Measurements from ENCODE around the gene MIA. TPM values are rescaled to one million over a fixed set of nuclear protein-coding genes. Genes with fewer than 3 reads are reported as not detected.
A peak's percentile ranks its signal among the peaks of the same experiment; 100 is the strongest.
"Not testable (repeated sequence)": the region's sequence is repeated elsewhere in the genome, so short reads cannot be mapped to it uniquely, and the experiment has no call there.

The MIA gene
- total RNA-seq, 1 donor from 2014 or later: not detected

- DNase-seq (ENCODE audit: low spot score): no peak
- no peaks in the 10 kb centered on the region for H3K36me3 ChIP-seq
These were observed 8.4 kb downstream of the MIA start for GRCh38 chr19:40783711-40784110.

GRCh38 chr19:40784146-40784545, 8.8 kb downstream of the MIA start:
- peaks cover 12% of the 10 kb centered on the region for H3K4me1 Mint-ChIP-seq
- H3K4me3 ChIP-seq; H3K9me3 Mint-ChIP-seq; H3K4me2 ChIP-seq; H3K27me3 Mint-ChIP-seq (ENCODE audit: insufficient read depth, low read depth); H3K79me2 ChIP-seq (ENCODE audit: low read depth); DNase-seq (ENCODE audit: low spot score); H2AFZ ChIP-seq (replicated peaks); H3K27ac ChIP-seq; H3K27ac Mint-ChIP-seq; H3K9me3 ChIP-seq (ENCODE audit: low read depth); H3K4me1 ChIP-seq; H3K36me3 Mint-ChIP-seq; H3K4me3 Mint-ChIP-seq; H3K36me3 ChIP-seq; H3K9ac ChIP-seq; H3F3A ChIP-seq (ENCODE audit: low read depth); H3K27me3 ChIP-seq; H4K20me1 ChIP-seq (ENCODE audit: low read depth): not testable (repeated sequence)

More at GRCh38 chr19:40783711-40784110, 8.4 kb downstream of the MIA start:
- Histone ChIP-seq H3K9me3 (ENCODE audit: low read depth) (no peaks in the 10 kb centered on the region), H2AFZ (replicated peaks) (no peak overlapping the region), H3K79me2 (ENCODE audit: low read depth) (no peaks in the 10 kb centered on the region), H3F3A (ENCODE audit: low read depth) (peaks cover 6% of the 10 kb centered on the region), H3K27ac (no peak overlapping the region), H3K27me3 (no peaks in the 10 kb centered on the region), H4K20me1 (ENCODE audit: low read depth) (no peaks in the 10 kb centered on the region), H3K4me1 (no peaks in the 10 kb centered on the region), H3K4me2 (no peak overlapping the region), H3K4me3 (no peak overlapping the region), H3K9ac (no peak overlapping the region)
- no peaks in the 10 kb centered on the region for H3K36me3 Mint-ChIP-seq
- no peak for TF ChIP-seq EZH2phosphoT487 (IDR thresholded peaks at IDR 0.05)
- no peak for TF ChIP-seq EZH2 (IDR thresholded peaks at IDR 0.05)
- TF ChIP-seq CTCF (IDR thresholded peaks at IDR 0.05): no peak
- peaks cover 5% of the 10 kb centered on the region for H3K27me3 Mint-ChIP-seq (ENCODE audit: insufficient read depth, low read depth)
- no peaks in the 10 kb centered on the region for H3K9me3 Mint-ChIP-seq
- no peak overlapping the region for H3K27ac Mint-ChIP-seq
- H3K4me3 Mint-ChIP-seq: no peak overlapping the region
- peaks cover 15% of the 10 kb centered on the region for H3K4me1 Mint-ChIP-seq

GRCh38 chr19:40785526-40785925, 10.2 kb downstream of the MIA start:
- Histone ChIP-seq H2AFZ (replicated peaks) (no peak overlapping the region), H3K4me3 (no peak overlapping the region), H3K27me3 (no peaks in the 10 kb centered on the region), H4K20me1 (ENCODE audit: low read depth) (no peaks in the 10 kb centered on the region), H3K9ac (no peak overlapping the region), H3K27ac (no peak overlapping the region), H3K36me3 (no peaks in the 10 kb centered on the region), H3K4me1 (no peaks in the 10 kb centered on the region), H3F3A (ENCODE audit: low read depth) (no peaks in the 10 kb centered on the region), H3K9me3 (ENCODE audit: low read depth) (no peaks in the 10 kb centered on the region), H3K4me2 (no peak overlapping the region), H3K79me2 (ENCODE audit: low read depth) (no peaks in the 10 kb centered on the region)
- no peaks in the 10 kb centered on the region for H3K9me3 Mint-ChIP-seq
- TF ChIP-seq EZH2phosphoT487 (IDR thresholded peaks at IDR 0.05) (no peak), CTCF (IDR thresholded peaks at IDR 0.05) (no peak), EZH2 (IDR thresholded peaks at IDR 0.05) (no peak)
- H3K4me3 Mint-ChIP-seq: peak overlapping the region; percentile 46
- H3K27ac Mint-ChIP-seq: no peak overlapping the region
- peaks cover 4% of the 10 kb centered on the region for H3K36me3 Mint-ChIP-seq
- no peak for DNase-seq (ENCODE audit: low spot score)
- H3K27me3 Mint-ChIP-seq (ENCODE audit: insufficient read depth, low read depth): peaks cover 8% of the 10 kb centered on the region
- H3K4me1 Mint-ChIP-seq: peaks cover 16% of the 10 kb centered on the region

GRCh38 chr19:40786060-40787037, 11.0 kb downstream of the MIA start:
- Histone ChIP-seq H3K4me1 (no peaks in the 10 kb centered on the region), H3K4me2 (no peak overlapping the region), H2AFZ (replicated peaks) (no peak overlapping the region), H3K79me2 (ENCODE audit: low read depth) (no peaks in the 10 kb centered on the region), H3K4me3 (no peak overlapping the region), H3K9ac (no peak overlapping the region), H3F3A (ENCODE audit: low read depth) (no peaks in the 10 kb centered on the region), H3K9me3 (ENCODE audit: low read depth) (no peaks in the 10 kb centered on the region), H3K27ac (no peak overlapping the region), H3K27me3 (no peaks in the 10 kb centered on the region), H3K36me3 (no peaks in the 10 kb centered on the region), H4K20me1 (ENCODE audit: low read depth) (no peaks in the 10 kb centered on the region)
- Mint-ChIP-seq H3K27me3 (ENCODE audit: insufficient read depth, low read depth) (peaks cover 6% of the 10 kb centered on the region), H3K9me3 (no peaks in the 10 kb centered on the region), H3K36me3 (peaks cover 4% of the 10 kb centered on the region), H3K4me1 (peaks cover 20% of the 10 kb centered on the region), H3K27ac (peak overlapping the region; percentile 46), H3K4me3 (no peak overlapping the region)
- no peak for DNase-seq (ENCODE audit: low spot score)
- TF ChIP-seq CTCF (IDR thresholded peaks at IDR 0.05) (no peak), EZH2 (IDR thresholded peaks at IDR 0.05) (no peak), EZH2phosphoT487 (IDR thresholded peaks at IDR 0.05) (no peak)

All from neural progenitor cell (in vitro differentiated cells).